ENCODE results near the gene SIVA1.

- TF ChIP-seq POLR2A (IDR thresholded peaks at IDR 0.05) = no peak
- TF ChIP-seq CTCF (IDR thresholded peaks at IDR 0.05) = no peak
Observed at GRCh38 chr14:104766863-104767633, 14.1 kb downstream of the SIVA1 start.

Measured in esophagus squamous epithelium (tissue), 4 donors.